Measurements from ENCODE around the gene ZNF71.

DNA sequence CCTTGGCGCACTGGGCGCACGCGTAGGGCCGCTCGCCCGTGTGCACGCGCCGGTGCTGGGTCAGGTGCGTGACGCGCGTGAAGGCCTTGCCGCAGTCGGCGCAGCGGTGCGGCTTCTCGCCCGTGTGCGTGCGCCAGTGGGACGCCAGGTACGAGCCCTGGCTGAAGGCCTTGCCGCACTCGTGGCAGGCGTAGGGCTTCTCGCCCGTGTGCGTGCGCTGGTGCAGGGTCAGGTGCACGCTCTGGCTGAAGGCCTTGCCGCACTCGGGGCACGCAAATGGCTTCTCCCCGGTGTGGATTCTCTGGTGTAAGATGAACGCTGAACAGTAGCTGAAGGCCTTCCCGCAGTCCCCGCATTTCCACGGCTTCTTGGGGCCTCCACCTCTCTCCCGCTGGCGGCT, 69.4 kb downstream of the ZNF71 start:
- TF ChIP-seq CTCF (IDR thresholded peaks at IDR 0.05; ENCODE audit: extremely low read depth in 1 of 2, insufficient read depth in 1 of 2, low read depth in 1 of 2, low read length in 2 of 2) (no peak), POLR2AphosphoS5 (IDR thresholded peaks at IDR 0.05; ENCODE audit: insufficient read depth, low read depth, low read length) (no peak)
